ENCODE measurements around the gene FSIP1.

The FSIP1 gene

GRCh38 chr15:39745415-39745814, 37.2 kb downstream of the FSIP1 start:
- TF ChIP-seq SIN3A (IDR thresholded peaks at IDR 0.05; ENCODE audit: borderline replicate concordance, insufficient read depth, low read length) (no peak), FOXP2 (optimal IDR thresholded peaks at IDR 0.05; ENCODE audit: borderline replicate concordance, extremely low read depth, extremely low read length, insufficient read depth) (no peak), REST (IDR thresholded peaks at IDR 0.05; ENCODE audit: insufficient read depth in 1 of 2, low read depth in 2 of 2, low read length in 2 of 2) (no peak), POLR2AphosphoS5 (IDR thresholded peaks at IDR 0.05; ENCODE audit: low read depth, low read length) (no peak), TAF1 (IDR thresholded peaks at IDR 0.05; ENCODE audit: borderline replicate concordance, insufficient read depth, low read length) (no peak)

GRCh38 chr15:39744334-39745103, 38.1 kb downstream of the FSIP1 start:
- TF ChIP-seq FOXP2 (optimal IDR thresholded peaks at IDR 0.05; ENCODE audit: borderline replicate concordance, extremely low read depth, extremely low read length, insufficient read depth) (no peak), SIN3A (IDR thresholded peaks at IDR 0.05; ENCODE audit: borderline replicate concordance, insufficient read depth, low read length) (no peak), REST (IDR thresholded peaks at IDR 0.05; ENCODE audit: insufficient read depth in 1 of 2, low read depth in 2 of 2, low read length in 2 of 2) (no peak), TAF1 (IDR thresholded peaks at IDR 0.05; ENCODE audit: borderline replicate concordance, insufficient read depth, low read length) (no peak), POLR2AphosphoS5 (IDR thresholded peaks at IDR 0.05; ENCODE audit: low read depth, low read length) (no peak)

GRCh38 chr15:39743611-39744010, 39.0 kb downstream of the FSIP1 start:
- TF ChIP-seq SIN3A (IDR thresholded peaks at IDR 0.05; ENCODE audit: borderline replicate concordance, insufficient read depth, low read length) (no peak), POLR2AphosphoS5 (IDR thresholded peaks at IDR 0.05; ENCODE audit: low read depth, low read length) (no peak), FOXP2 (optimal IDR thresholded peaks at IDR 0.05; ENCODE audit: borderline replicate concordance, extremely low read depth, extremely low read length, insufficient read depth) (no peak), REST (IDR thresholded peaks at IDR 0.05; ENCODE audit: insufficient read depth in 1 of 2, low read depth in 2 of 2, low read length in 2 of 2) (no peak), TAF1 (IDR thresholded peaks at IDR 0.05; ENCODE audit: borderline replicate concordance, insufficient read depth, low read length) (no peak)

GRCh38 chr15:39741258-39741657, 41.4 kb downstream of the FSIP1 start:
- TF ChIP-seq FOXP2 (optimal IDR thresholded peaks at IDR 0.05; ENCODE audit: borderline replicate concordance, extremely low read depth, extremely low read length, insufficient read depth) (no peak), POLR2AphosphoS5 (IDR thresholded peaks at IDR 0.05; ENCODE audit: low read depth, low read length) (no peak), TAF1 (IDR thresholded peaks at IDR 0.05; ENCODE audit: borderline replicate concordance, insufficient read depth, low read length) (no peak), REST (IDR thresholded peaks at IDR 0.05; ENCODE audit: insufficient read depth in 1 of 2, low read depth in 2 of 2, low read length in 2 of 2) (no peak), SIN3A (IDR thresholded peaks at IDR 0.05; ENCODE audit: borderline replicate concordance, insufficient read depth, low read length) (no peak)
